Naive thymus-derived CD4-positive, alpha-beta T cell (primary cell): ENCODE data around the gene RFWD3. TPM values are rescaled to one million over a fixed set of nuclear protein-coding genes. Genes with fewer than 3 reads are reported as not detected.

Source experiments
- ATAC-seq: fragments of 150-1000 bp; cut with Tn5 transposase; 2 replicates; pipeline ENCODE4 v1.10.0; 2021; ENCODE audit warnings: mild to moderate bottlenecking, moderate library complexity
- CTCF ChIA-PET: fragments of 350-600 bp; sonication (Branson Sonifier 250); formaldehyde crosslinking; loops from one replicate; lab custom pipeline; 2021; ENCODE audit warnings: antibody characterized with exemption; lab: Charles Lee
- POLR2A ChIA-PET: fragments of 350-600 bp; sonication (Branson Sonifier 250); formaldehyde crosslinking; loops from one replicate; lab custom pipeline; 2021; ENCODE audit warnings: antibody characterized with exemption, inconsistent platforms; lab: Charles Lee
- DNase-seq, 9 donors: peaks; one replicate each; pipeline versions ENCODE4 v3.0.0 to v3.0.0-alpha.2; 2020 to 2022; ENCODE audit warnings: mixed read lengths in 1 of 9
- H3K27ac ChIP-seq: one replicate; pipeline ENCODE4 v1.7.0; 2013; ENCODE audit warnings: mild to moderate bottlenecking, low read depth, low read length, moderate library complexity
- H3K27me3 ChIP-seq, 2 donors: one replicate each; pipeline ENCODE4 v1.7.0; 2013; ENCODE audit warnings: low read length in 2 of 2, mild to moderate bottlenecking in 2 of 2, moderate library complexity in 2 of 2; ENCODE audit not compliant: control insufficient read depth in 2 of 2, insufficient read depth in 2 of 2
- H3K36me3 ChIP-seq, 3 experiments: 1 replicate in 2 of 3; 2 replicates in 1 of 3; pipeline ENCODE4 v1.7.0; 2013; ENCODE audit warnings: low read length in 3 of 3, mild to moderate bottlenecking in 3 of 3, moderate library complexity in 1 of 3; ENCODE audit not compliant: insufficient read depth in 3 of 3, control insufficient read depth in 2 of 3
- H3K4me1 ChIP-seq, 2 donors: one replicate each; pipeline ENCODE4 v1.7.0; 2013; ENCODE audit warnings: low read length in 2 of 2, mild to moderate bottlenecking in 2 of 2, moderate library complexity in 1 of 2; ENCODE audit not compliant: control insufficient read depth in 2 of 2, insufficient read depth in 2 of 2
- H3K4me3 ChIP-seq: 2 replicates; pipeline ENCODE4 v1.7.0; 2013; ENCODE audit warnings: mild to moderate bottlenecking, low read length
- H3K9me3 ChIP-seq, 3 experiments: 1 replicate in 2 of 3; 2 replicates in 1 of 3; pipeline ENCODE4 v1.7.0; 2013; ENCODE audit warnings: low read length in 3 of 3; ENCODE audit not compliant: control insufficient read depth in 2 of 3
- H3K27ac Mint-ChIP-seq, 9 donors: one replicate each; pipeline ENCODE4 v1.8.0; 2020 to 2022; ENCODE audit warnings: mixed read lengths in 9 of 9, mild to moderate bottlenecking in 8 of 9, moderate library complexity in 5 of 9, inconsistent platforms in 2 of 9
- H3K27me3 Mint-ChIP-seq, 5 donors: one replicate each; pipeline ENCODE4 v1.8.0; 2021 to 2022; ENCODE audit warnings: mixed read lengths in 5 of 5, mild to moderate bottlenecking in 1 of 5
- H3K36me3 Mint-ChIP-seq, 5 donors: one replicate each; pipeline ENCODE4 v1.8.0; 2020 to 2022; ENCODE audit warnings: mixed read lengths in 5 of 5, mild to moderate bottlenecking in 3 of 5, inconsistent platforms in 1 of 5
- H3K4me1 Mint-ChIP-seq, 7 donors: one replicate each; pipeline ENCODE4 v1.8.0; 2020 to 2022; ENCODE audit warnings: mixed read lengths in 7 of 7, mild to moderate bottlenecking in 3 of 7, inconsistent platforms in 1 of 7
- H3K4me3 Mint-ChIP-seq, 10 donors: one replicate each; pipeline ENCODE4 v1.8.0; 2020 to 2022; ENCODE audit warnings: mild to moderate bottlenecking in 10 of 10, mixed read lengths in 10 of 10, moderate library complexity in 6 of 10, inconsistent platforms in 2 of 10
- H3K9me3 Mint-ChIP-seq, 11 donors: one replicate each; pipeline ENCODE4 v1.8.0; 2020 to 2022; ENCODE audit warnings: mixed read lengths in 11 of 11, mild to moderate bottlenecking in 4 of 11, inconsistent platforms in 1 of 11, moderate library complexity in 1 of 11
- intact Hi-C, 2 donors: fragments of 100-400 bp; cut with micrococcal nuclease; formaldehyde crosslinking; loops; one replicate each; pipeline ENCODE4 v1.15.1; 2023
- polyA plus RNA-seq, 2 donors: library from polyadenylated mRNA; unstranded; fragments of 300-500 nt; fragmentation: Illumina TruSeq; gene quantifications; one replicate each; pipeline ENCODE4 v1.2.3, GENCODE V29; 2021
- total RNA-seq, 6 experiments: library from RNA in 5 of 6; stranded (reverse) in 5 of 6; gene quantifications; 1 replicate in 5 of 6; 2 replicates in 1 of 6; pipeline ENCODE4 v1.2.3 and lab custom pipeline; 2021 to 2026

RFWD3 gene
- total and polyA plus RNA-seq, 7 experiments from 2014 or later = 16.9 to 88.0 (median 46.6) TPM

GRCh38 chr16:74709441-74709877, 42.8 kb upstream of the RFWD3 start:
- Histone ChIP-seq H3K27me3 (no peaks in the 10 kb centered on the region), H3K27ac (no peak overlapping the region), H3K4me3 (no peak overlapping the region), H3K36me3 (no peaks in the 10 kb centered on the region), H3K4me1 (no peaks in the 10 kb centered on the region), H3K9me3 (no peaks in the 10 kb centered on the region)
- POLR2A ChIA-PET = interaction anchor here (2.1 kb wide), 1 partner anchor 8 kb away, joined by 11 read pairs; the partner anchor contains the start of gene MLKL
- Mint-ChIP-seq H3K9me3 (no peaks in the 10 kb centered on the region), H3K4me3 (no peak overlapping the region), H3K27me3 (peaks cover 0 to 6% (median 0%) of the 10 kb centered on the region in 5 donors), H3K4me1 (peaks cover 4 to 10% (median 6%) of the 10 kb centered on the region in 7 donors), H3K36me3 (no peaks in the 10 kb centered on the region), H3K27ac (peak overlapping the region in 5 of 9 donors; percentile 3 to 85 (median 29))
- ATAC-seq (peak; percentile 99), DNase-seq (peak; percentile 62 to 86 (median 78))
- intact Hi-C loops = loop anchor here (1.0 to 10.0 kb wide), 10 partner anchors 8 to 725 kb away; partner anchors contain the start of genes CFDP1 (in 1 of the 2), PSMD7 (in 1 of the 2) and ZNRF1 (in 1 of the 2)
- CTCF ChIA-PET = interaction anchor here (1.3 to 2.0 kb wide), 4 partner anchors 9 to 402 kb away, joined by 3 to 10 read pairs (median 9); partner anchors contain the start of gene MLKL

- peaks cover 22 to 31% of the 10 kb centered on the region in 2 donors for H3K4me1 ChIP-seq
- POLR2A ChIA-PET = interaction anchor here (0.7 to 2.0 kb wide), 8 partner anchors 10 to 704 kb away, joined by 3 to 18 read pairs (median 4); partner anchors contain the start of gene PSMD7
- no peaks in the 10 kb centered on the region for H3K27me3 ChIP-seq
- Mint-ChIP-seq H3K4me3 (peak within 1 kb of the TSS; percentile 93 to 100 (median 97)), H3K4me1 (peaks cover 41 to 67% (median 62%) of the 10 kb centered on the region in 7 donors), H3K36me3 (peaks cover 0 to 15% (median 5%) of the 10 kb centered on the region in 5 donors), H3K27ac (peak within 1 kb of the TSS; percentile 93 to 100 (median 97)), H3K9me3 (peaks cover 0 to 1% (median 0%) of the 10 kb centered on the region in 11 donors), H3K27me3 (no peaks in the 10 kb centered on the region)
- ATAC-seq (peak; percentile 78), DNase-seq (peak; percentile 26 to 65 (median 43))
- peak within 1 kb of the TSS; percentile 98 for H3K4me3 ChIP-seq
- CTCF ChIA-PET = interaction anchor here (0.8 to 1.8 kb wide), 4 partner anchors 8 to 231 kb away, joined by 3 to 10 read pairs (median 3); no protein-coding TSS in a partner anchor
- intact Hi-C loops = loop anchor here (1.0 to 10.0 kb wide), 11 partner anchors 9 to 947 kb away; partner anchors contain the start of genes PSMD7 (in 2 of the 2), CFDP1 (in 1 of the 2), KARS1 (in 1 of the 2) and RFWD3 (in 1 of the 2)
- peak within 1 kb of the TSS; percentile 85 for H3K27ac ChIP-seq
- H3K9me3 ChIP-seq = no peaks in the 10 kb centered on the region
- peaks cover 0 to 5% (median 0%) of the 10 kb centered on the region in 3 experiments for H3K36me3 ChIP-seq
Measured at GRCh38 chr16:74700438-74701225, 34.0 kb upstream of the RFWD3 start, which contains the start of gene MLKL. TSS of gene MLKL (minus strand) at chr16:74700862. CDS start at chr16:74695757, 5,105 bp downstream.

GRCh38 chr16:74700116-74700437, 33.4 kb upstream of the RFWD3 start:
- Mint-ChIP-seq H3K27me3 (no peaks in the 10 kb centered on the region), H3K4me3 (peak overlapping the region; percentile 93 to 100 (median 97)), H3K4me1 (peaks cover 46 to 70% (median 64%) of the 10 kb centered on the region in 7 donors), H3K36me3 (peaks cover 0 to 21% (median 10%) of the 10 kb centered on the region in 5 donors), H3K9me3 (peaks cover 0 to 1% (median 0%) of the 10 kb centered on the region in 11 donors), H3K27ac (peak overlapping the region; percentile 93 to 100 (median 97))
- no peaks in the 10 kb centered on the region for H3K9me3 ChIP-seq
- DNase-seq (peak in 7 of 9 donors; percentile 4 to 30 (median 15)), ATAC-seq (peak; percentile 24)
- CTCF ChIA-PET = interaction anchor here (0.8 to 1.8 kb wide), 4 partner anchors 8 to 232 kb away, joined by 3 to 10 read pairs (median 3); no protein-coding TSS in a partner anchor
- peak overlapping the region; percentile 98 for H3K4me3 ChIP-seq
- peak overlapping the region; percentile 85 for H3K27ac ChIP-seq
- intact Hi-C loops = loop anchor here (1.0 to 10.0 kb wide), 9 partner anchors 33 to 735 kb away; partner anchors contain the start of genes PSMD7 (in 2 of the 2), CFDP1 (in 1 of the 2), RFWD3 (in 1 of the 2) and WDR59 (in 1 of the 2)
- H3K4me1 ChIP-seq = peaks cover 22 to 31% of the 10 kb centered on the region in 2 donors
- no peaks in the 10 kb centered on the region for H3K27me3 ChIP-seq
- H3K36me3 ChIP-seq = peaks cover 0 to 9% (median 0%) of the 10 kb centered on the region in 3 experiments
- POLR2A ChIA-PET = interaction anchor here (0.7 to 2.0 kb wide), 5 partner anchors 9 to 704 kb away, joined by 3 to 18 read pairs (median 4); partner anchors contain the start of gene PSMD7

- peak overlapping the region; percentile 45 to 98 (median 83) for H3K27ac Mint-ChIP-seq
- H3K4me3 Mint-ChIP-seq = peak overlapping the region; percentile 74 to 100 (median 96)
- no peaks in the 10 kb centered on the region for H3K9me3 ChIP-seq
- peaks cover 0 to 13% (median 0%) of the 10 kb centered on the region in 3 experiments for H3K36me3 ChIP-seq
- CTCF ChIA-PET = interaction anchor here (0.8 to 1.8 kb wide), 3 partner anchors 9 to 232 kb away, joined by 3 to 10 read pairs (median 3); no protein-coding TSS in a partner anchor
- no peaks in the 10 kb centered on the region for H3K27me3 Mint-ChIP-seq
- intact Hi-C loops = loop anchor here (1.0 to 10.0 kb wide), 10 partner anchors 32 to 948 kb away; partner anchors contain the start of genes PSMD7 (in 2 of the 2), CFDP1 (in 1 of the 2), KARS1 (in 1 of the 2) and RFWD3 (in 1 of the 2)
- POLR2A ChIA-PET = interaction anchor here (0.7 to 2.0 kb wide), 5 partner anchors 9 to 705 kb away, joined by 3 to 18 read pairs (median 6); no protein-coding TSS in a partner anchor
- DNase-seq (no peak), ATAC-seq (no peak)
- H3K27ac ChIP-seq = peak overlapping the region; percentile 85
- peaks cover 0 to 21% (median 12%) of the 10 kb centered on the region in 5 donors for H3K36me3 Mint-ChIP-seq
- H3K4me3 ChIP-seq = peak overlapping the region; percentile 54
- H3K27me3 ChIP-seq = no peaks in the 10 kb centered on the region
- H3K4me1 ChIP-seq = peaks cover 22 to 31% of the 10 kb centered on the region in 2 donors
- H3K9me3 Mint-ChIP-seq = peaks cover 0 to 1% (median 0%) of the 10 kb centered on the region in 11 donors
- H3K4me1 Mint-ChIP-seq = peaks cover 46 to 68% (median 63%) of the 10 kb centered on the region in 7 donors
Measured at GRCh38 chr16:74699666-74700065, 33.0 kb upstream of the RFWD3 start.

- H3K4me3 ChIP-seq = peak overlapping the region; percentile 38
Measured at GRCh38 chr16:74698222-74698621, 31.5 kb upstream of the RFWD3 start.

More at GRCh38 chr16:74698222-74698621, 31.5 kb upstream of the RFWD3 start:
- ChIA-PET POLR2A (interaction anchor here (1.1 to 1.4 kb wide), 2 partner anchors 31 kb away, joined by 3 to 4 read pairs; partner anchors contain the start of gene RFWD3), CTCF (interaction anchor here (1.3 kb wide), 1 partner anchor 165 kb away, joined by 3 read pairs; no protein-coding TSS in a partner anchor)
- no peak for ATAC-seq
- peaks cover 22 to 31% of the 10 kb centered on the region in 2 donors for H3K4me1 ChIP-seq
- Mint-ChIP-seq H3K36me3 (peaks cover 0 to 26% (median 16%) of the 10 kb centered on the region in 5 donors), H3K27me3 (no peaks in the 10 kb centered on the region), H3K27ac (peak overlapping the region; percentile 44 to 98 (median 79)), H3K9me3 (peaks cover 0 to 1% (median 0%) of the 10 kb centered on the region in 11 donors), H3K4me1 (peaks cover 40 to 74% (median 61%) of the 10 kb centered on the region in 7 donors), H3K4me3 (peak overlapping the region; percentile 55 to 98 (median 82))
- H3K27ac ChIP-seq = peak overlapping the region; percentile 33
- no peaks in the 10 kb centered on the region for H3K9me3 ChIP-seq
- intact Hi-C loops = loop anchor here in 1 of 2 donors (5.0 kb wide), 1 partner anchor 949 kb away; the partner anchor contains the start of genes KARS1 and TERF2IP
- H3K36me3 ChIP-seq = peaks cover 0 to 23% (median 0%) of the 10 kb centered on the region in 3 experiments
- no peak for DNase-seq
- no peaks in the 10 kb centered on the region for H3K27me3 ChIP-seq
